DND-41 (cell line): ENCODE results near the gene SND1.

Source experiments
- ATAC-seq: fragments of 200-7000 bp; cut with Tn5 transposase; 3 replicates; pipeline ENCODE4 v1.9.1; 2021; ENCODE audit warnings: low read depth; ENCODE audit not compliant: insufficient read depth
- DNase-seq: peaks from one replicate; pipeline ENCODE4 v3.0.0-alpha.2; 2020
- H2AFZ ChIP-seq: 2 replicates; pipeline ENCODE4 v1.6.0; 2012; ENCODE audit warnings: low read depth, low read length
- H3K27ac ChIP-seq: 2 replicates; pipeline ENCODE4 v1.5.1; 2012; ENCODE audit warnings: low read length, inconsistent platforms
- H3K27me3 ChIP-seq: fragments of 200-600 bp; sonication (generic); 2 replicates; pipeline ENCODE4 v1.6.0; 2012; ENCODE audit warnings: low read length, mild to moderate bottlenecking, inconsistent platforms; ENCODE audit not compliant: insufficient read depth, poor library complexity
- H3K36me3 ChIP-seq: 2 replicates; pipeline ENCODE4 v1.5.1; 2012; ENCODE audit warnings: low read length, inconsistent platforms; ENCODE audit not compliant: insufficient read depth
- H3K4me1 ChIP-seq: 2 replicates; pipeline ENCODE4 v1.5.1; 2012; ENCODE audit warnings: mild to moderate bottlenecking, low read length; ENCODE audit not compliant: insufficient read depth
- H3K4me2 ChIP-seq: 2 replicates; pipeline ENCODE4 v1.6.0; 2012; ENCODE audit warnings: mild to moderate bottlenecking, moderate library complexity, low read length, inconsistent platforms; ENCODE audit not compliant: insufficient read depth
- H3K4me3 ChIP-seq, 2 experiments: fragments of 200-600 bp in 1 of 2; shearing (Covaris generic) in 1 of 2; 2 replicates each; pipeline ENCODE4 v1.5.1; 2012 to 2016; ENCODE audit warnings: inconsistent platforms in 2 of 2, low read length in 2 of 2, mild to moderate bottlenecking in 2 of 2, low read depth in 1 of 2, moderate library complexity in 1 of 2
- H3K79me2 ChIP-seq: 2 replicates; pipeline ENCODE4 v1.6.0; 2012; ENCODE audit warnings: low read length, inconsistent platforms; ENCODE audit not compliant: insufficient read depth
- H3K9ac ChIP-seq: 2 replicates; pipeline ENCODE4 v1.6.0; 2012; ENCODE audit warnings: low read depth, mild to moderate bottlenecking, inconsistent platforms, low read length, moderate library complexity
- H3K9me3 ChIP-seq: 2 replicates; pipeline ENCODE4 v1.5.1; 2012; ENCODE audit warnings: low read length, moderate library complexity, mild to moderate bottlenecking, inconsistent platforms; ENCODE audit not compliant: insufficient read depth, severe bottlenecking
- H4K20me1 ChIP-seq: 2 replicates; pipeline ENCODE4 v1.6.0; 2012; ENCODE audit warnings: low read length; ENCODE audit not compliant: insufficient read depth
- CTCF ChIP-seq: IDR thresholded peaks from 2 replicates; pipeline ENCODE4 v1.5.1; 2012; ENCODE audit warnings: borderline replicate concordance, low read length, moderate library complexity, mild to moderate bottlenecking; ENCODE audit not compliant: poor library complexity, severe bottlenecking; ENCODE audit errors: extremely low read depth
- EZH2 ChIP-seq: IDR thresholded peaks from 3 replicates; pipeline ENCODE4 v1.6.1; 2012; ENCODE audit warnings: borderline replicate concordance, low read depth, mild to moderate bottlenecking, moderate library complexity, low read length, inconsistent platforms; ENCODE audit not compliant: severe bottlenecking

SND1 gene

DNA sequence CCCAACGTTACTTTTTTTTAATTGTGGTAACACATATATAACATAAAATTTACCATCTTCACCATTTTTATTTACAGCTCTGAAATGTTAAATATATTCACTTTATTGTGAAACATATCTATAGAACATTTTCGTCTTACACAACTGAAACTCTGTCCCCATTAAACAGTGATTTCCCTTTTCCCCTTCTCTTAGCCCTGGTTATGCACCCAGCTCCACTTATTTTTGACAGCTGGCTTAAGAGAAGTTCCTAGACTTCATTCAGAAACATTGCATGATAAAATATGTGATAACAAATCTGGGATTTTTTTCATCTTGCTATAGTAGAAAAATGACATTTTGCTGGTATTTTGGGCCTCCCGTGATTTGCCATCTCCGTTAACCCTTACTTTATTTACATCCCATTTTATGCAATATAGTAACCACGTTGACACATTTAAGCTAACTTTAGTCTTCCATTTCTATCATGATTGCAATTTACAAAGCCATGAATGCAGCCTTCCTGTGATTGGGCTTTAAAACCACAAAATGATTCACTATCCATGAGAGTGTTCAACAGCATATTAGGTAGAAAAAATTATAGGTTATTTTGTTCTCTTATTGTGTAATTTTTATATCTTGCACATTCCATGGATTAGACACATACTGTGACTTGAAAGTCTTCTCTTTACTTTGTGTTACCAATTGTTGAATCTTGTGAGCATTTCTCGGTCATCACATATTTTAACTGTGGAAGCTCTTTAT lies 139.6 kb downstream of the SND1 start:
- Histone ChIP-seq H2AFZ (no peak overlapping the region), H3K36me3 (no peaks in the 10 kb centered on the region; the same call in 1 of the 2 replicates), H3K4me3 (no peak overlapping the region), H3K79me2 (peaks cover 8% of the 10 kb centered on the region; the same call in 1 of the 2 replicates), H3K9ac (no peak overlapping the region), H3K4me2 (no peak overlapping the region), H4K20me1 (peaks cover 29% of the 10 kb centered on the region), H3K4me1 (no peaks in the 10 kb centered on the region), H3K27ac (no peak overlapping the region), H3K9me3 (no peaks in the 10 kb centered on the region), H3K27me3 (no peaks in the 10 kb centered on the region)
- DNase-seq (no peak), ATAC-seq (no peak)
- TF ChIP-seq CTCF (no peak), EZH2 (no peak)

- H3K36me3 ChIP-seq, result no peaks in the 10 kb centered on the region; the same call in 1 of the 2 replicates
- no peaks in the 10 kb centered on the region for H3K9me3 ChIP-seq
- no peak overlapping the region for H3K4me2 ChIP-seq
- H2AFZ ChIP-seq, result no peak overlapping the region
- peaks cover 9% of the 10 kb centered on the region; the same call in 1 of the 2 replicates for H3K79me2 ChIP-seq
- H3K9ac ChIP-seq, result no peak overlapping the region
- no peaks in the 10 kb centered on the region for H3K4me1 ChIP-seq
- H4K20me1 ChIP-seq, result peaks cover 29% of the 10 kb centered on the region
- H3K27ac ChIP-seq, result no peak overlapping the region
- peak; percentile 52; the same call in 2 of the 3 replicates for ATAC-seq
- TF ChIP-seq EZH2 (no peak), CTCF (peak; percentile 68)
- H3K4me3 ChIP-seq, result no peak overlapping the region
- peak; percentile 44 for DNase-seq
- no peaks in the 10 kb centered on the region for H3K27me3 ChIP-seq
Measured at GRCh38 chr7:127792528-127793342, 140.7 kb downstream of the SND1 start.

GRCh38 chr7:127793582-127793981 lies 141.6 kb downstream of the SND1 start:
- TF ChIP-seq EZH2 (no peak), CTCF (no peak)
- no peaks in the 10 kb centered on the region for H3K4me1 ChIP-seq
- H3K79me2 ChIP-seq, result peaks cover 14% of the 10 kb centered on the region
- H3K9ac ChIP-seq, result no peak overlapping the region
- no peak overlapping the region for H3K4me2 ChIP-seq
- H4K20me1 ChIP-seq, result peaks cover 36% of the 10 kb centered on the region
- H3K4me3 ChIP-seq, result no peak overlapping the region
- H3K9me3 ChIP-seq, result no peaks in the 10 kb centered on the region
- no peak for DNase-seq
- H2AFZ ChIP-seq, result no peak overlapping the region
- ATAC-seq, result no peak
- no peak overlapping the region for H3K27ac ChIP-seq
- no peaks in the 10 kb centered on the region; the same call in 1 of the 2 replicates for H3K36me3 ChIP-seq
- H3K27me3 ChIP-seq, result no peaks in the 10 kb centered on the region
